H9 (cell line): Measurements from ENCODE around the gene TAF9B. TPM values are rescaled to one million over a fixed set of nuclear protein-coding genes. Genes with fewer than 3 reads are reported as not detected.

Experiments
- total RNA-seq: library from RNA; stranded (reverse); gene quantifications from 2 replicates; pipeline ENCODE4 v1.2.1, GENCODE V29; 2021

TAF9B gene
- total RNA-seq, 1 experiment from 2014 or later = 34.9 TPM

Other genes starting within 250 kb of the TAF9B start
- gene MAGT1, start 244.2 kb downstream of the TAF9B start, total RNA-seq = 42.8 and 44.0 TPM in 2 replicates
- gene COX7B, start 240.2 kb downstream of the TAF9B start, total RNA-seq = 253 and 254 TPM in 2 replicates
- 2.1 and 2.2 TPM in 2 replicates for gene ATP7A, start 229.0 kb downstream of the TAF9B start, total RNA-seq
- gene PGAM4, start 170.0 kb downstream of the TAF9B start, total RNA-seq = 0.52 TPM in 1 of 2 replicates, not detected in the other
- 564 and 581 TPM in 2 replicates for gene PGK1, start 35.4 kb downstream of the TAF9B start, total RNA-seq
- gene CYSLTR1, start 188.0 kb upstream of the TAF9B start, total RNA-seq = not detected in 2 replicates